ENCODE data around the gene ZFC3H1.
"Not testable (repeated sequence)": the region's sequence is repeated elsewhere in the genome, so short reads cannot be mapped to it uniquely, and the experiment has no call there.

The ZFC3H1 gene

DNA sequence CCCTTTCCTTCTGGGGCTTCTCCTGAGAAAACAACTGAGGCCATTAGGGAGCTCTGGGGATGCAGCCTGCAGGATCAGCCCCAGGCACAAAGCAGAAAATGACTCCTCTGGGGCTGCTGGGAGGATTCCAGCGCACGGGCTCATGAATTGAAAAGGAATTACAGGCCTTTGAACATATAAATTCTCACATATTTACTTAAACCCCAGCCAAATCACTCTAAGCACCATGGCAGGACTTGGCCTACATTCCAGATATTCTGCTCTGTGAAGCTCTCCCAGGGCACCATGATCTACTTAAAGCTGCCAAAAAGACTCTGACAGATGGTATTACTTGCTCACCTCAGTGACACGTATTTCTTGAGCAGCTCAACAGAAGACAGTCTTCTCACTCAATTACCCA, 87.2 kb downstream of the ZFC3H1 start:
- no peak for DNase-seq

DNA sequence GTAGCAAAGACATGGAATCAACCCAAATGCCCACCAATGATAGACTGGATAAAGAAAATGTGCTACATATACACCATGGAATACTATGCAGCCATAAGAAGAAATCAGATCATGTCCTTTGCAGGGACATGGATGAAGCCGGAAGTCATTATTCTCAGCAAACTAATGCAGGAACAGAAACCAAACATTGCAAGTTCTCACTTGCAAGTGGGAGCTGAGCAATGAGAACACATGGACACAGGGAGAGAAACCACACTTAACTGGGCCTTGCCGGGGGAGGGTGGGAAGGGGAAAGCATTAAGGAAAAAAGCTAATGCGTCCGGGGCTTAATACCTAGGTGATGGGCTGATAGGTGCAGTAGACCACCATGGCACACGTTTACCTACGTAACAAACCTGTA, 93.8 kb downstream of the ZFC3H1 start:
- not testable (repeated sequence) for DNase-seq

DNA sequence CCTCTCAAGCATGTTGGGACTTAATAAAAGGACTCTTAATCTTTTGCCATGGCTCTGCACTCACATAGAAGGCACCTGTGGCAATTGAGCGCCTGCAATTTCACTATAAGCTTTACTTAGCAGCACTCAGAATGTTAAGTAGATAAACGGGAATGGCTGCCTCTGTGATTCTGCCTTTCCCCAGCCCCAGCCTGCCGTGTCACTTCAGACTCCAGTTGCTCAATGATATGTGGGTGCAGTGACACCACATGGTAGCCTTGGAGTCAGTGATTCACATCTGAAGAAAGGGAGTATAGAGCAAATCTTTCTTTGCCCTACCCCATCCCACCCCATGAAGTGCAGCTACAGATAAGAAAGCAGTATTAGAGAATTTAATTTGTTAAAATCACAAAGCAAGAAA, 96.1 kb downstream of the ZFC3H1 start:
- DNase-seq, result no peak

DNA sequence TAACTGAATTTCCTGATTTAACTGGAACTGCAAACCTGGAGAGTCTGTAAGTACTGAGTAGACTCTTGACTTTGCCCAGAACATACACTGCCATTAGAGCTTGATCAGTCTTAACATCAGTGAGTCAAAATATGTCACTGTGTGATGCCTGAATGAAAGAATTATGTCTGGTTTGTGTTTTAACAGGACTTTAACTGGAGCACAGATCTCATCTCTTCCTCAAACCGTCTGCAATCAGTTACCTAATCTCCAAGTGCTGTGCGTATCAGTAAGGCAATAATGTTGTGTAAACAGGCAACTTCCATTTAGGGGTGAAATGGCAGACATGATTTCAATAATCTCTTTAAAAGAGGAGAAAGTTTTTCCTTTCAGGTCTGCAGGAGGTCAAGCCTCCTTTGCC, 97.0 kb downstream of the ZFC3H1 start:
- no peak for DNase-seq

DNA sequence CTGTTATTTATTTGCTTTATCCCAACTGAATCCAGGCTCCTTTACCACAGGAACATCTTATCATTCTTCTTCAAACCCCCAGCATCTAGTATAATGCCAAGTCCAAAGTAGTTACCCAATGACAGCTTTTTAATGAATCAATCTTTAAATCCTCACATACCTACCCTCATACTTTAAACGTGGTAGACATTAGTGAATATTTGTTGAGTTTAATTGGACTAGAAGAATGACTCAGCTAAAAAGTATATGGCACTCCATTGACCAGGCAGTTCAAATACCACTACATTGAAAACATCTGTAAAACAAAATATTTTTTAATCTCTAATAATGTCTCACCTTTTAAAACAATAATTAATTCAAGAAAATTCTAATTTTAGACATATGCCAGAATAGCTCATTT, 98.1 kb downstream of the ZFC3H1 start:
- no peak for DNase-seq

DNA sequence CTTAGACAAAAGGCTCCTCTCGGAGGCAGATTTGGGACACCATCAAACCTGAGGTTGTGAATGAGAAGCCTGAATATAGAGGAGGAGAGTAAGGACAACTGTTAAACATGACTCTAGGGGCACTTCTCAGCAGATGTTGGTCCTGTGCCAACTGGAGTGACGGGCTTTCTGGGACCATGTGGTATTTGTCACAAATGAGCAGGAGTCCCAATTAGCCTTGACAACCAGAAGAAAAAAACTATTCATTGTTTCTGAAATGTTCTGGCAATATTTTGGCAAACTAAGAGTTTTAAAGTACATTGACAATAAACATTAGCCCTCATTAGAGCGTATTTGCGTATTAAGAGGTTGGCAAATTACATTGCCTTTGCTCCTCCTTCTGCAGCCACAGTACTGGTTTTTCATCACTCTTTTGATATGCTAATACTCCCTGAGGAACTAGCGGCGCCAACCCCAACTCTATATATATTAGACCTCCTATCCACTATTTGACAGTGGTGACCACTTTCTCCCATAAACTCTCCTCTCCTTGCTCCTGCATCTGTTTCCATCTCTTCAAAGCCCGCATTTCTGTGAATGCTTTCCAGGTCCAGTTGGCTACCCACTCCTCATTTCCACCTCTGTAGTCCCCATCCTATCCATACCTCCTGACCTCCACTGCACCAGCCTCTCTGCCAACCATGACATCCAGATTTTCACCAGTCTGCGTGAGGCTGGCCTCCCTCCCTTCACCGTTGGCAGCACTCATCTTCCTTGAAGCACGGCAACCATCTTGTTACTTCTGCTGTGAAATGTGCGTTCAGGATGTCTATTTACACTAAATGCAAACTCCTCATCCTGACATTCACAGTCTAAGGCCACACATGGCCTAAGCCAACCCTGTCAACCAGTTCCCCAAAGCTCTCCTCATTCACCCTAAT, 100.7 kb downstream of the ZFC3H1 start:
- DNase-seq, result no peak

All from GDM1 (cell line).